ENCODE results near the gene SMG9.

The SMG9 gene

GRCh38 chr19:43774103-43774939 is 19.6 kb upstream of the SMG9 start (continued):
- TF ChIP-seq KLF16 (tag by site-specific recombination; IDR thresholded peaks at IDR 0.05): no peak
- TF ChIP-seq ZNF645 (tag by site-specific recombination; IDR thresholded peaks at IDR 0.05): no peak
- peak; percentile 74 for TF ChIP-seq ZNF335 (tag by site-specific recombination; conservative IDR thresholded peaks at IDR 0.05)
- no peak for TF ChIP-seq ZNF488 (tag by site-specific recombination; IDR thresholded peaks at IDR 0.05)
- TF ChIP-seq ZNF311 (tag by site-specific recombination; IDR thresholded peaks at IDR 0.05; ENCODE audit: borderline replicate concordance): no peak
- TF ChIP-seq ZNF398 (tag by site-specific recombination; IDR thresholded peaks at IDR 0.05): peak; percentile 56
- no peak for TF ChIP-seq IKZF3 (tag by site-specific recombination; IDR thresholded peaks at IDR 0.05)
- TF ChIP-seq ZNF501 (tag by site-specific recombination; IDR thresholded peaks at IDR 0.05): no peak
- no peak for TF ChIP-seq ELK4 (IDR thresholded peaks at IDR 0.05; ENCODE audit: borderline replicate concordance, low read depth, low read length)
- no peak for TF ChIP-seq ZNF266 (tag by site-specific recombination; IDR thresholded peaks at IDR 0.05; ENCODE audit: low read depth)

GRCh38 chr19:43773725-43774102 is 19.0 kb upstream of the SMG9 start:
- CTCF ChIA-PET: interaction anchor here (0.6 to 17.4 kb wide), 13 partner anchors 7 to 401 kb away, joined by 3 to 203 read pairs (median 5); partner anchors contain the start of gene SMG9
- no peak overlapping the region for H3K4me3 ChIP-seq (ENCODE audit: low read depth, low read length)
- no peaks in the 10 kb centered on the region for H3K36me3 ChIP-seq (ENCODE audit: control insufficient read depth in 2 of 2, insufficient read depth in 1 of 2, low read length in 2 of 2)
- peak; percentile 22; the same call in 1 of the 2 replicates for TF ChIP-seq IKZF3 (tag by site-specific recombination; IDR thresholded peaks at IDR 0.05)
- TF ChIP-seq PBX3 (CRISPR knock-in tag; IDR thresholded peaks at IDR 0.05): 0 out of 2 replicates have a peak, but pooled peaks have one; percentile 10
- TF ChIP-seq ZNF488 (tag by site-specific recombination; IDR thresholded peaks at IDR 0.05): no peak
- no peak for TF ChIP-seq ZNF518A (tag by site-specific recombination; conservative IDR thresholded peaks at IDR 0.05; ENCODE audit: low read depth)
- TF ChIP-seq ZNF626 (tag by site-specific recombination; IDR thresholded peaks at IDR 0.05): no peak
- no peak overlapping the region for H3K27ac ChIP-seq (ENCODE audit: extremely low read depth, low read depth, low read length)
- POLR2A ChIA-PET: interaction anchor here (1.1 to 1.5 kb wide), 4 partner anchors 9 to 105 kb away, joined by 3 to 7 read pairs (median 4); partner anchors contain the start of gene SMG9
- H3K4me1 ChIP-seq (ENCODE audit: control insufficient read depth, insufficient read depth, low read length): peaks cover 10% of the 10 kb centered on the region; the same call in 1 of the 2 replicates
- H3K9me3 ChIP-seq (ENCODE audit: control insufficient read depth, insufficient read depth, low read depth, low read length): no peaks in the 10 kb centered on the region
